Dedifferentiated amniotic fluid mesenchymal stem cell (primary cell): ENCODE data around the gene BTBD10.

Experiments
- DNase-seq: peaks from one replicate; pipeline ENCODE4 v3.0.0-alpha.2; 2016; ENCODE audit errors: extremely low spot score

Gene BTBD10

DNA sequence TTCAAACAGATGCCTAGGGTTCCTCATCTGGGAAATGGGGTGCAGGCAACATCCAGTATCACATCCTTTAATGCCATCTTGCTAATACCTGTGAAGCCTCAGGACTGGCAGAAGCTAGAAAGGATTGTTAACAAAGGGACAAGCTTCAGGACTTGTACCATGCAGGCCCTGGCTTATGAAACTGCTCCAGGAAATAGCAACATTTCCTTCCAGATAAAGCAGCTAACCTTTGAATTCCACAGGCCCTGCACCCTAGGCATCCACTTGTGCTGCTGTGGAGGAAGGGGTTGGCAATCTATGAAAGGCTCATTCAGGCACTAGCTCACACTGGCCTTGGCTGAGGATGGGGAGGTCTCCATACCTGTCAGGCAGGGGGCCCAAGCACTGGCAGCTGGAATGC, 87.2 kb downstream of the BTBD10 start:
- no peak for DNase-seq

DNA sequence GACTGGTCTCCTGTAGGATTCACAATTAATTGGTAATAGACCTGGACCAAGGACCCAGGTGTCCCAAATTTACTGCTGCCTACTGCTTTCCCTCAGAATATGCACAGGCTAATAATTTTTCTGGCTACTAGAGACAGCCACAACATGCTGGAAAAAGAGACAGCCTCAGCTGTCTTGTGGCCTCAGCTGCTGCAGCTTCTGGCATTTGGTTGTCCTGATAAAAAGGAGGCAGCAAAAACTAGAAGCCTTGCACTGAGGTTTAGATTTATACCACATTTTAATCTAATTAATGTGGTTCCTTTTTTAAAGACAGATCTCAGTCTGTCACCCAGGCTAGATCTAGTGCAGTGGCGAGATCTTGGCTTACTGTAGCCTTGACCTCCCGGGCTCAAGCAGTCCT, 89.8 kb downstream of the BTBD10 start:
- no peak for DNase-seq

DNA sequence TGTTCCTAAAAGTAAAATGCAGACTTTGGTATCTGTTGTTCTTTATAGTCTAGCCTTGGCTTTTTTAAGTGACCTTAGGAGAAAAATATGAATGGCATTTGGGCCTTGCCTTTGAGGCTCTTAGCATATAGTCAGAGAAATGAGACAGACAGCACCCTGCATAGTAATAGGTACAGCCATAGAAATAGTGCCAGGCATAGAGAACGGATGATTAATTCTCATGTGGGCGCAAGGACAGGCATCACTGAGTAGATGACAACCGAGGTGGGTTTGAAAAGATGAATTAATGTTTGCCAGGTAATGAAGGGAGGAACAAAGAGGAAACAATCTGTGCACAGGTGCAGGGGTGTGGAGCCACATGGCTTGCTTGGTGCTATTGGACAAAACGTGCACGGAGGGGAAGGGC, 95.0 kb downstream of the BTBD10 start:
- DNase-seq = peak; percentile 47

DNA sequence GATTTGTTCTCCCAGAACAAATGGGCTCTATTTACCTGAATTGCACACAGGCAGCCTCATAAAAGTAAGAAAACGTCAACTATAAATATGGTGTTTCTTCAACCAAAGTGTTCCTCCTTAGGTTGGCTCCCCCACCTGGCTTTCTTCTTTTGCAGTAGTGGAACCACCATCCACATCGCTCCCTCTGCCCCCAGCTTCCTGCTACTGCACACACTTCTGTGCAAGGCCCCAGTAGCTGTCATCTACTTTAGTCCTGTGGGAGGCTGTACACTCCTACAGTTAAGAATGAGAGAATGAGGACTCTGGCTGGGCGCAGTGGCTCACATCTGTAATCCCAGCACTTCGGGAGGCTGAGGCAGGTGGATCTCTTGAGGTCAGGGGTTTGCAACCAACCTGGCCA, 95.9 kb downstream of the BTBD10 start:
- DNase-seq = no peak

DNA sequence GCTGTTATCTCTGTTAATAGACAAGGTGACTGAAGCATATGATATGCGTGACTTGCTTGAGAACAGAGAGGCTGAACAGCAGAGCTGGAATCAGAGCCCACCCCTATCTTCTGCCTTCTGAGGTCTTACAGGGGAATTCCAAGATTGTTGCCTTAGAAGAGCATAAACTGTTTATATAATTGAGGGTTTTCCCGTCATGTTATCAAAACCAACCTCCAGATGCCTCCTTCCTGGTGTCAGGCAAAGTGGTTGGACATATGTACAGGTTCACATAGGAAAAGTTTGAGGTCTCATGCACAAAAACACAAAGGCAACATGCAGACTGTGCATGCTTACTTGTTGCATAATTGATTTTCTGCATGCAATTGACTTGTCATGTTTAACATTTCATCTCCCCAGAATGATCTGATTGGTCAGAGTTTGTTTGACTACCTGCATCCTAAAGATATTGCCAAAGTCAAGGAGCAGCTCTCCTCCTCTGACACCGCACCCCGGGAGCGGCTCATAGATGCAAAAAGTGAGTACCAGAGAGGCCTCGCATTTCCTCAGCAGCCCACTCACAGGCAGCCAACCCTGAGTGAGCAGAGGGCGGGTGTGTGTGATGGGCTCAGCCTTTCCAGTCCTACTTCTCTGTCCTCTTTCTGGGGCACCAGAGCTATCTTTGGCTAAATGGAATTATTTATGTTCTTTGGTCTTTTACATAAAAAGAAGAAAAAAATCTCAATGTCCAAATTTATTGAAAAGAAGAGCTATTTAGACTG, 96.6 kb downstream of the BTBD10 start:
- no peak for DNase-seq

DNA sequence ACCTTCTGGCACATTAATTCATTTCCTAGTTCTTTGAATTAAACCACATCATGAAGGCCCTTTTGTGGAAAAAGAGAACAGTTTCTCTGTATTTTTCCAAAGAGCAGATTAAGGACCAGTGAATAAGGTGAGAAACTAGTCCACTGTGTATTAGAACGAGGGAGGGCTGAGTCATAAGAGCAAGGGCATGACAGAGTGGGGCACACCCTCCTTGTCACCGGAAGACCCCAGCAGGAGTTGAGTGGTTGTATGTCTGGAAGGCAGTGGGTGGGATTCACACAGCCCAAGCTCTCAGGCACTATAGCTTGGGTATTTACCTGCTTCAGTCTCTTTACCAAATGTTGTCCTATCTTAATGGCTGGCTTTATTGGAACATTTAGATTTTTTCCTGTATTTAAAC, 98.6 kb downstream of the BTBD10 start:
- no peak for DNase-seq

DNA sequence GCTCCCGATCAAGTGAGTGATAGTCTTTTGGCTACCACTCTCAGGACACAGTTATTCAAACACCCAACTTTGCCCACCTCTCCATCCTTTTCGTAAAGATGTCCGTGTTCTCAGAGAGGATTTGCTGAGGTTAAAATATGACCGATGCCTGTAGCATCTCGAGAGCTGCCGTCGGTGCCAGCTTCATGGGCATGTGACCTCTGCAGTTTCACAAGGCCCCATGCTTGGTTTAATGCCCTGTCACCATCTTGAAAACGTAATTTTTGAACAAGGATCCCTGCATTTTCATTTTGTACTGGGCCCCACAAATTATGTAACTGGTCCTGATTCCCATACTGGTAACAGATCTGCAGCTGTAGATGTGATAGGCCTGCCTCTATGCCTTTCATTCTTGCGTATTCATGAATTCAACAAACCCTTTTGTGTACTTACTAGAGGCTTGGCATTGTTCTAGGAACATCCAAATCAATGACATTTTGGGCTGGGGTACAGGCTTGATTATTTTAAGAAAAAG, 100.4 kb downstream of the BTBD10 start:
- DNase-seq = no peak

DNA sequence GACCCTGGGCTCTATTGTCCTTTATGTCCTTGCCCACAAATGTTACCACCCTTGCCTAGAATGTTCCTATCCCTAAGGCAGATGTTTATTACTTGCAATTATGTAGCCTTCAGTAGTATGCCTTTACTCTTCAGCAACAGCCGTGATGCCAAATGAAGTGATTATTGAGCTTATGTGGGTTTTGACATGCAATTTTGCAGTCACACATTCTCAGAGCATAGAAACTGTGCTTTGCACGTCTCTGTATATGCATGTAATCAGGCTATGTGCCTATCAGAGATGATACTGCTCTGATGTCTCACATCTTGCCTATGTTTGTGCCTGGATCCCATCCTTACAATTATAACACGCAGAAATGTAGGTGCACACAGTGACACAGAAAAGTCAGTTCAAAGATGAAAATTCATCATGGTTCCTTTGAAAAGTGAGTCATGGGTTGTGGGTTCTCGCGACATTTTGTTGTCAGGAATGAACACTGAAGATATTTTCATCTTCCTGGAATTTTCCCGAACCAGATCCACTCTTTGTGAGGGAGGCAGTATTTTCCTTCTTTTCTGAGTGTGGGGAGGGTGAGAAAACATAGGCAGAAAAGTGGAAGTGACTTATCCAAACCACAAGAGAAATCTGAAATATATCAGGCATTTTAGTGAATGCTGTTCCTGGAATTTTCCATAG, 104.3 kb downstream of the BTBD10 start:
- DNase-seq = no peak

DNA sequence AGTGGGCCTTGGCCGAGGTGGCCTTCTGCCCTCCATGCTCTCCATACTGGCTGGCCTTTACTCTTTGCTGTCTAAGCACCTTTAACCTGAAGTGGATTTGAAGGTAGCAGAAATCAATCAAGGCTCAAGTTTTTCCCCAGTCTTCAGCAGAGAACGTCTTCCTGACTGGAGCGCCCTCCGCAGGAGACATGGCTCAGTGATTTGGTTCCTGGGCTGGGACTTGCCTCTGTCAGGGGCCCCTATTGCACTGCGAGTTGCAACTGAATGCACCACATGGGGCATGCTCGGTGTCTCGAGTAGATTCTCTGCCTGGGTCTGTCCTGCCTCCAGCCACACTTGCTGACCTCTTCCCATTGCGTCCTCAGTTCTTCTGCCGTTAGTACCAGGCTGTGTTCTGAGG, 105.8 kb downstream of the BTBD10 start:
- no peak for DNase-seq

DNA sequence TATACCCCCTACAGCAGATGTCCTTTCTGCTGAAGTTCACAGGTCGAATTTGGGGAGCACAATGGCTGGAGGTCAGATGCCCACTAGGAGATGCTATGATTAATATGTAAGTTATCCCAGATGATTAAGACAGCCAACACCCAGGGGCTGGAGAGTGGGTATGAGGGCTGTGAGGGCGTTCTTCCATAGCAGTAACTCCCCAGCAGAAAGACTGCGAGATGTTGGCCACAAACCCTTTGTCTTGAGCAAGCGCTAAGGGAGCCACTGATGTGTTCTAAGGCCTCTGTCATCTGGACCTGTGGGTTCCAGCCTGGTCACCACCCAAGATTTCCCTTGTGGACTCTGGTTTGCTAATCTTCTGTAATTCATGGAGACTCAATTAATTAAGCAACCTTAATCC, 107.8 kb downstream of the BTBD10 start:
- DNase-seq = no peak

DNA sequence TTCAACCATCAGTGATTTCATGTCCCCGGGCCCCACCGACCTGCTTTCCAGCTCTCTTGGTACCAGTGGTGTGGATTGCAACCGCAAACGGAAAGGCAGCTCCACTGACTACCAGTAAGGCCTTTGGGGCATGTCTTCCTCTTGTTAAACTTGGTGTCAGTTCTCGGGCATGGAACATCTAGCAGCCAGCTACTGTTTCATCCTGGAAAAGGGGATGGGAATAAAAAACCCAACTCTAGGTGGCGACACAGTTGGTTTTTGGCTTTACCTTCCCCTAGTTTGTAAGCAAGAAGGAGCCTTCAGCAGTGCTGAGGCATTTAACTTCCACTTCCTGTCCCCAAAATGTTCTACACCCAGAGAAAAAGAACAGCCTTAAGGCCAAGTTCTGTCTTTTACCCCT, 108.7 kb downstream of the BTBD10 start:
- no peak for DNase-seq

DNA sequence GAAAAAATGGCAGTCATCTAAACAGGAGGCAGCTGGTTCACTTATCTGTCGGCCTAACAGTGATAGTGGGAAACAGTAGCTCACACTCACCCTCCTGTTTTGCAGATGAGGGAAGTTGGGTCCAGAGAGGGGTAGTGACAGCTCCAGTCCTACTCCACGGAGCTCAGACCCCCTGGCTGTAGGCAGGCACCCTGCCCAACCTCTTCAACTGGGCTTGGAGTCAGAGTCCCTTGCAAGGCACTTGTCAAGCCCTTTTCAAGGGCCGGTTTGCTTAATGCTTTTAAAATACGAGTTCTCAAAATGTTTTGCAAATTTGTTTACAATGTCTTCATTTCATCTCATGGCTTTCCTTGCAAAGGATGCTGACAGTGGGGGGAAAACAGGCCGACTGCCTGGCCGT, 110.3 kb downstream of the BTBD10 start:
- no peak for DNase-seq

DNA sequence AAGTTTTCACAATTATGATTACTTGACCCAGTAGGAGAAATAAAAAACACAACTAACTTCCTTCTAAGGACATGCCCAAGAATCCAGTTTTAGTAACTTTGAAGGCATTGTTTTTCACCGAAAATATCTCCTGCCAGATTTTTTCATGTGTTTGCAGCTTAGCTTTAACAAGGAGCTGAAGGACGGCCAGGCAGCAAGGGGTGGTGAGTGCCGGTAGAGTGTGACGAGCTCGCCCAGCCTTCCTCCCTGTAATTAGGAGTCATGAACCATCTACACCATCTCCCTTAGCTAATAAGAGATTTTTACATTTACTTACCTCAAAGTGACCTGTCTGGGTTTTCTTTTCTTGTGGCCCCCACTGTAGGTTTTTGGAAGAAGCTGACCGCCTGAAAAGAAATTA, 113.4 kb downstream of the BTBD10 start:
- no peak for DNase-seq

DNA sequence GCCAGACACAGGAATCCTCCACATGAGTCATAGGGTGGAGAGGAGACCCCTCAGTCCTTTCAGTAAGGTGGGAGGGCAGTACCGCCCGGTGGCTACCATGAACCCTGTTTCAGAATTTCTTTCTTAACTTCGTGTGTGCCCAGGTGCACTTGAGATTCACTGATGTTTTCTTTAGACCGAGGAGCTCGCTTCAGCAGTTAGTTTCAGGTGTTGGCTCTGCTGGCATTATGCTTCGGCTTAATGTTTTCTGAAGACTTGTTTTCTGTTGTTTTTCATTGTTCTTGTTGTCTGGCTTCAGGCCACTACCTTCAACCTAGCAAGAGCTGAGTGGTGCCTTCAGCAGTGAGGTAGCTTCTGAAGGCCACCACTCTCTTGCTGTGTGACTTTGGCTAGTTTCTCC, 114.0 kb downstream of the BTBD10 start:
- DNase-seq = no peak

DNA sequence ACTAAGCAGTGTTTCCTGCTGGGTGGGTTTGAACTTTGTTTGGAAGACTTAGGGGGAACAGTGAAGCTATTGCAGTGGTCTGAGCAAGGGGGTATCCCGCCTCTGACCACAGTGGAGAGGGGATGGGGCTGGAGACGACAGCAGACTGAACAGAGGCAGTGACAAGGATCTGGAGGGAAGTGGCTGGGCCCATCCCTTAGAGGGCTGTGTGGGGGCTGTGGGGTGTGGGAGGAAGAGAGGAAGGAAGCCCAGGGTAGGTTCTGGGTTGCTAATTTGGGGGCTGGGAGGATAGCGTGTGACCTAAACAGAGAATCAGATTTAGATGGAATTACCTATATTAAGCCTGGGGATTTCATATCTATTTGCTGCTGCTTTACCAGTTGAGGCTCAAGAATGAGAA, 114.7 kb downstream of the BTBD10 start:
- DNase-seq = no peak

DNA sequence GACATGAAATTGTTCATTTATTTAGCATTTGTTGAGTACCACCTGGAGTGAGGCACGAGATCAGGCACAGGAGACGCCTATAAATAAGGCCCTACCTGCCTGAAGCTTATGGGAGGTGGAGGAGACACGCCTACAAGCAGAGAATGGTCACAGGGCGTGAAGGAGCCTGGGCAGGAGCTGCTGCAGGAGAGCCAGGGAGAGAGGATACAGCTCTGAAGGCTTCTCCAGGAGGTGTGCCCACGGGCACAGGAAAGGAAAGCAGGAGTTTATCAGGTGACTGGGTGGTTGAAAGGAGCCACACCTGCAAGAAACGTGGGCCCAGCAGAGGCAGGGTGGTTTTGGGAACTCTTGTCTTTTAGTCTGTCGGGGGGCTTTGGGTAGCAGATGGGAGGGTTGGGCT, 115.1 kb downstream of the BTBD10 start:
- DNase-seq = no peak

DNA sequence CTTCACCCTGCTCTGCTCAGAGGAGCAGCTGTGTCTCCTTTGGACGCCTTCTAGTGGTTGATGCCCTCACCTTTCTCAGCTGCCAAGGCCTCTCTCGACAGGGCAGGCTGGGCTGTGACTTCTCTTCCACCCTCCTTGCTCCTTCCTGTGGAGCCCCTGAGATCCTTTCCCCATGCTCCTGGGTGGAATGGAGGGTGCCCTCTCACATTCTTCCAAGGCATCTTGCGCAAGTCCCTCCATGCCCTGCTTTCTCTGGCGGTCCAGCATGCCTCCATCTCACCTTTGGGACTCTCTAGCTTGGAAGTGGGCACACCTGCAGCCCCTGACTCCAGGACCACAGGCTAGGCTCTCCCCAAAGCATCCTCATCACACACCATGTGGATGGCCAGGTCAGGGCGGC, 116.6 kb downstream of the BTBD10 start:
- DNase-seq = no peak

DNA sequence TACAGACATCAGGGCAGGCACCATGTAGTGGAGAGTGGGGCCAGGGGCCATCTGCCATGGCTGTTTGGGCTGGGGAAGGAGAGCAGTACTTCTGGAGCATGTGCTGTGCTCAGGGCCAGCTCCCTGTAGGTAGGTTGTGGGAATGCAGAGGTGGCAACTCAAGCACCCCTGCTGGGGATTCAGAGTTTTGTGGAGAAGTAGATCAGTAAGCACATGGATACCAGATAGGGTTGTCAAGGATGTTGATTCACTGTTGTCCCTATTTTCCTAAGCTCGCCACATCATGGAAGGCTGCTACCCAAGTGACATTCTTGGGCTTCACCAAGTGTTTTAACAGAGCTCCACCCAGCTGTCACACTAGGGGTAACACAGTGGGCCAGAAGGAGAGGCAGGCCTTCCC, 118.2 kb downstream of the BTBD10 start:
- DNase-seq = no peak

DNA sequence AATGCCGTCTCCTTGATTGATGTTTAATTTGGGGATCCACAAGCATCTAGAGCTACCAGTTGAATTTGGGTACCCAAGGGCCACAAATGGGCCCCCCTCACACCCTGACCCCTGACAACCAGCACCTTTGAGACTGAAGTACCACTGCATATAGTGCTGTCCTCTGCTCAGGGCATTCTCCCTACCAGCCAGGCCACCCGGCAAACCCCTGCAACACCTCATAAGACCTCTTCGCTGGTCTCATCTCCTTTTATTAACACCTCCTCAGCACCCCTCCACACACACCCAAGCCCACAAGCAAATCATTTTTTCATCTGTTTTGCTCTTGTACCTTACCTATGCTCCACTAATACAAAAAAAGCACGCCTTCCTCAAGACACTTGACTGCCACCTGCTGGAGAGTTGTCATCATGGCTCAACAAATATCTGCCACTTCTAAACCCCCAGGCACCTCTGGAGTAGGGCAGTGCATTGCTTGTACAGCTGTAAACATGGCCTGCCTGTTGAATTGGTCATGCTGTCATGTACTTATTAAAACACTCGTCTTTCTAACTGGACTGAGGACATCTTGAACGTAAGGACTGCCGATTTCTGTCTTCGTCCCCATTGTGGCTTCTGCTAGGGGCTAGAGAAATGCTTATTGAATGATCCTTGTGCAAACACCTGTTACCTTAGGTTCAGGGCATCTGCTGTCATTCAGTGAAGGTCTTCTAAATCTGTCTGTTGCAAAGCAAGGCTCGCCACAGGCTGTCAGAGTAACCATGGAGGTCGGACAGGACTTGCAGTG, 118.9 kb downstream of the BTBD10 start:
- DNase-seq = peak; percentile 66

DNA sequence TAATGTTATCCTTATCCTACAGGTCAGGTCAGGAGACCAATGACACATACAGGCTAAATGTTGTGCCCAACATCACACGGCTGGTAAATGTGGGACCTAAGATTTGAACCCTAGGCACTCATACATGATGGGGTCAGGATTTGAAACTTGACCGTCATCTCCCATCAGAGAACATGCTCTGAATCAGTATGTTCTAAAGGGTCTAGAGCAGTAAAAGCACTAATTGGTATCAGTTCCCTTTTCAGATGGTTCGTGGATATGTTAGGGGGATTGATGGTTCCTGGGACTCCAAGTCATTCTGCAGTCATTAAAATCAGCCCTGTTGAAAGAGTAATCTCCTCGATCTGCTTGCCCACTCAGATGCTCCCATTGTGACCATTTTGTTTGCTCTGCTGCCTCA, 120.0 kb downstream of the BTBD10 start:
- DNase-seq = no peak

DNA sequence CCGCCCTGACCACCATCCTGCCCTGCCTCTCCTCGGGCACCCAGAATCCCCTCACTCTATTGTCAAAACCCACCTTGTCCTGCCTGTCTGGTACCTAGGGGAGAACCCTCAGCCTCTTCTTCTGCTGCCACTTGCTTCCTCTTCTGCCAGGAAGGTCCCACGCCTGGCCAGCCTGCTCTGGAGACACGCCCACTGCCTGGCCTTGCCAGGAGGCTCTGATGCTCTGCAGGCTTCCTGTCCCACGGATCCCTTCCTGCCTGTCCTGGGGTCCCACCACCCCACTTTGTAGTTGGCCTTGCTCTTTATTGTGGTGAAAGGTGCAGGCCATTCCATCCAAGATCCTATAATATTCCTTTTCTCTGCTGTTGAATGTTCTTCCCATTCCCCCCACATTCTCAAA, 122.0 kb downstream of the BTBD10 start:
- DNase-seq = no peak
